HepG2 (cell line): ENCODE measurements around the gene CNTD1. TPM values are rescaled to one million over a fixed set of nuclear protein-coding genes. Genes with fewer than 3 reads are reported as not detected.
A peak's percentile ranks its signal among the peaks of the same experiment; 100 is the strongest.

Experiments used
- BRCA1 ChIP-seq: sonication (generic); formaldehyde crosslinking; IDR thresholded peaks from 2 replicates; pipeline ENCODE4 v1.4.0; 2020; ENCODE audit warnings: missing genetic modification reagents
- BRD4 ChIP-seq: sonication (generic); formaldehyde crosslinking; IDR thresholded peaks from 2 replicates; pipeline ENCODE4 v1.4.0; 2020; ENCODE audit warnings: missing genetic modification reagents
- CBX5 ChIP-seq: sonication (generic); formaldehyde crosslinking; IDR thresholded peaks from 2 replicates; pipeline ENCODE4 v1.4.0; 2020; ENCODE audit warnings: missing genetic modification reagents, borderline replicate concordance
- ETV6 ChIP-seq: sonication (generic); formaldehyde crosslinking; conservative IDR thresholded peaks from 2 replicates; pipeline ENCODE4 v1.4.0; 2020; ENCODE audit warnings: missing genetic modification reagents
- FOXC1 ChIP-seq: sonication (generic); formaldehyde crosslinking; IDR thresholded peaks from 2 replicates; pipeline ENCODE4 v1.8.0; 2022; ENCODE audit warnings: mild to moderate bottlenecking, missing genetic modification reagents, borderline replicate concordance
- HIC2 ChIP-seq: sonication (generic); formaldehyde crosslinking; IDR thresholded peaks from 2 replicates; pipeline ENCODE4 v1.9.0; 2022; ENCODE audit warnings: low read depth, missing genetic modification reagents
- HMG20A ChIP-seq: IDR thresholded peaks from 2 replicates; pipeline ENCODE4 v1.6.1; 2016; ENCODE audit warnings: borderline replicate concordance
- HOXA7 ChIP-seq: sonication (generic); formaldehyde crosslinking; IDR thresholded peaks from 2 replicates; pipeline ENCODE4 v1.8.1; 2022; ENCODE audit warnings: mild to moderate bottlenecking, missing genetic modification reagents, moderate library complexity
- NCOA5 ChIP-seq: sonication (generic); formaldehyde crosslinking; IDR thresholded peaks from 2 replicates; pipeline ENCODE4 v1.4.0; 2020; ENCODE audit warnings: missing genetic modification reagents
- NFRKB ChIP-seq: fragments of 450-650 bp; IDR thresholded peaks from 2 replicates; pipeline ENCODE4 v1.6.1; 2017
- PHF8 ChIP-seq: sonication (generic); formaldehyde crosslinking; IDR thresholded peaks from 2 replicates; pipeline ENCODE4 v1.5.0; 2020; ENCODE audit warnings: missing genetic modification reagents
- RELA ChIP-seq: sonication (generic); formaldehyde crosslinking; IDR thresholded peaks from 2 replicates; pipeline ENCODE4 v1.4.0; 2020; ENCODE audit warnings: missing genetic modification reagents
- SALL1 ChIP-seq: sonication (generic); formaldehyde crosslinking; IDR thresholded peaks from 2 replicates; pipeline ENCODE4 v1.8.0; 2022; ENCODE audit warnings: mild to moderate bottlenecking, missing genetic modification reagents
- TIGD3 ChIP-seq: sonication (generic); formaldehyde crosslinking; IDR thresholded peaks from 2 replicates; pipeline ENCODE4 v1.5.1; 2020; ENCODE audit warnings: mild to moderate bottlenecking, missing genetic modification reagents, borderline replicate concordance
- XBP1 ChIP-seq: sonication (generic); formaldehyde crosslinking; IDR thresholded peaks from 2 replicates; pipeline ENCODE4 v1.5.0; 2020; ENCODE audit warnings: missing genetic modification reagents
- YY1 ChIP-seq: IDR thresholded peaks from 2 replicates; pipeline ENCODE4 v1.6.1; 2011; ENCODE audit warnings: low read length, low read depth, moderate library complexity, mild to moderate bottlenecking; ENCODE audit not compliant: insufficient read depth, insufficient replicate concordance
- ZBTB25 ChIP-seq: IDR thresholded peaks from 2 replicates; pipeline ENCODE4 v1.6.1; 2018; ENCODE audit warnings: missing genetic modification reagents
- ZBTB38 ChIP-seq: sonication (generic); formaldehyde crosslinking; IDR thresholded peaks from 2 replicates; pipeline ENCODE4 v1.5.1; 2020; ENCODE audit warnings: mild to moderate bottlenecking, missing genetic modification reagents
- ZNF224 ChIP-seq: sonication (generic); formaldehyde crosslinking; IDR thresholded peaks from 2 replicates; pipeline ENCODE4 v1.5.0; 2020; ENCODE audit warnings: mild to moderate bottlenecking, missing genetic modification reagents
- ZNF460 ChIP-seq: sonication (generic); formaldehyde crosslinking; IDR thresholded peaks from 2 replicates; pipeline ENCODE4 v1.5.1; 2020; ENCODE audit warnings: missing genetic modification reagents, mild to moderate bottlenecking, borderline replicate concordance
- ZNF747 ChIP-seq: sonication (generic); formaldehyde crosslinking; IDR thresholded peaks from 2 replicates; pipeline ENCODE4 v1.8.1; 2023; ENCODE audit warnings: missing genetic modification reagents, mild to moderate bottlenecking, borderline replicate concordance
- ZNF850 ChIP-seq: sonication (generic); formaldehyde crosslinking; conservative IDR thresholded peaks from 2 replicates; pipeline ENCODE4 v1.9.0; 2021; ENCODE audit warnings: mild to moderate bottlenecking, missing genetic modification reagents
- polyA plus RNA-seq, 8 experiments: library from polyadenylated mRNA; depleted of rRNA in 3 of 8; stranded (reverse) in 7 of 8; unstranded in 1 of 8; fragments of >200 nt; fragmentation: Illumina TruSeq in 4 of 8; extraction: Trizol in 4 of 8; gene quantifications; 2 replicates each; pipeline versions ENCODE4 v1.2.1 to v1.2.3, GENCODE V29; 2011 to 2016; ENCODE audit warnings: low read depth in 4 of 8, missing spikeins in 1 of 8, mixed read lengths in 1 of 8; ENCODE audit not compliant: insufficient read depth in 1 of 8
- total RNA-seq, 5 experiments: library from RNA; depleted of rRNA; stranded (reverse); fragments of >200 nt; fragmentation: Illumina TruSeq; extraction: Trizol; gene quantifications; 2 replicates each; pipeline ENCODE4 v1.2.3, GENCODE V29; 2016; ENCODE audit warnings: low read depth in 1 of 5
- TF ChIP-seq, protein P1 (sequence below): sonication (generic); formaldehyde crosslinking; IDR thresholded peaks from 2 replicates; pipeline ENCODE4 v1.5.0; 2020; ENCODE audit warnings: mild to moderate bottlenecking, missing genetic modification reagents, moderate library complexity
- TF ChIP-seq, protein P2 (sequence below): sonication (generic); formaldehyde crosslinking; IDR thresholded peaks from 2 replicates; pipeline ENCODE4 v1.8.1; 2023; ENCODE audit warnings: mild to moderate bottlenecking, missing genetic modification reagents, borderline replicate concordance

CNTD1 gene
- total and polyA plus RNA-seq, 2 of the 13 experiments (the other 11 are each of a cell fraction or from before 2014, with no cell fraction given), result 0.11 to 0.15 TPM

GRCh38 chr17:42853968-42854790 lies 55.5 kb downstream of the CNTD1 start (continued):
- TF ChIP-seq ZNF224 (CRISPR knock-in tag) (no peak), NFRKB (no peak), SALL1 (peak; percentile 87), FOXC1 (CRISPR knock-in tag) (peak; percentile 81; the same call in 1 of the 2 replicates), BRCA1 (CRISPR knock-in tag) (peak; percentile 91), HIC2 (CRISPR knock-in tag) (0 out of 2 replicates have a peak, but pooled peaks have one; percentile 61), ZNF850 (CRISPR knock-in tag) (no peak), CBX5 (CRISPR knock-in tag) (no peak), ZNF460 (CRISPR knock-in tag) (no peak; the same call in 1 of the 2 replicates), PHF8 (CRISPR knock-in tag) (peak; percentile 37; the same call in 1 of the 2 replicates), ZBTB25 (CRISPR knock-in tag) (peak; percentile 36; the same call in 1 of the 2 replicates), RELA (CRISPR knock-in tag) (0 out of 2 replicates have a peak, but pooled peaks have one; percentile 42), YY1 (peak; percentile 54), HOXA7 (CRISPR knock-in tag) (no peak), XBP1 (0 out of 2 replicates have a peak, but pooled peaks have one; percentile 31), TIGD3 (CRISPR knock-in tag) (no peak), ZNF747 (CRISPR knock-in tag) (no peak), HMG20A (CRISPR knock-in tag) (peak; percentile 34; the same call in 1 of the 2 replicates), BRD4 (CRISPR knock-in tag) (peak; percentile 74; the same call in 1 of the 2 replicates), NCOA5 (no peak), ZBTB38 (CRISPR knock-in tag) (peak; percentile 96), ETV6 (no peak)
- TF ChIP-seq, protein P1, sequence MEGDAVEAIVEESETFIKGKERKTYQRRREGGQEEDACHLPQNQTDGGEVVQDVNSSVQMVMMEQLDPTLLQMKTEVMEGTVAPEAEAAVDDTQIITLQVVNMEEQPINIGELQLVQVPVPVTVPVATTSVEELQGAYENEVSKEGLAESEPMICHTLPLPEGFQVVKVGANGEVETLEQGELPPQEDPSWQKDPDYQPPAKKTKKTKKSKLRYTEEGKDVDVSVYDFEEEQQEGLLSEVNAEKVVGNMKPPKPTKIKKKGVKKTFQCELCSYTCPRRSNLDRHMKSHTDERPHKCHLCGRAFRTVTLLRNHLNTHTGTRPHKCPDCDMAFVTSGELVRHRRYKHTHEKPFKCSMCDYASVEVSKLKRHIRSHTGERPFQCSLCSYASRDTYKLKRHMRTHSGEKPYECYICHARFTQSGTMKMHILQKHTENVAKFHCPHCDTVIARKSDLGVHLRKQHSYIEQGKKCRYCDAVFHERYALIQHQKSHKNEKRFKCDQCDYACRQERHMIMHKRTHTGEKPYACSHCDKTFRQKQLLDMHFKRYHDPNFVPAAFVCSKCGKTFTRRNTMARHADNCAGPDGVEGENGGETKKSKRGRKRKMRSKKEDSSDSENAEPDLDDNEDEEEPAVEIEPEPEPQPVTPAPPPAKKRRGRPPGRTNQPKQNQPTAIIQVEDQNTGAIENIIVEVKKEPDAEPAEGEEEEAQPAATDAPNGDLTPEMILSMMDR (CRISPR knock-in tag), result peak; percentile 33; the same call in 1 of the 2 replicates
- TF ChIP-seq, protein P2, sequence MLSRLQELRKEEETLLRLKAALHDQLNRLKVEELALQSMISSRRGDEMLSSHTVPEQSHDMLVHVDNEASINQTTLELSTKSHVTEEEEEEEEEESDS, result no peak
